ENCODE measurements around the gene PGGT1B.

DNA sequence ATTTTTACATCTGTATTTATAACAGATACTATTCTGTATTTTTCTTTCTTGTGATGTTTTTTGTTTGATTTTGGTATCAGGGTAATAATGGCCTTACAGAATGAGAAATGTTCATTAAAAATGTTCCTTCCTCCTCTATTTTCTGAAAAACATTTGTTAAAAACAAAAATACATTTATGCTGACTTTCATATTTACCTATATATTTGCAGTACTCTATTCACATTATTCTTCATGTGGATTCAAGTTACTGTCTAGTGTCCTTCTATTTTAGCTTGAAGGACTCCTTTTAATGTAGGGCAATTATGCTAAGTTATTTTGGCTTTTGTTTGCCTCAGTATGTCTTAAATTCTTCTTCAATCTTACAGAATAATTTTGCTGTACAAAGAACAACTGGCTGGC, 28.7 kb upstream of the PGGT1B start:
- TF ChIP-seq FOXM1 (IDR thresholded peaks at IDR 0.05; ENCODE audit: borderline replicate concordance), result no peak
- no peak for TF ChIP-seq NFRKB (IDR thresholded peaks at IDR 0.05)
- no peak for TF ChIP-seq FOXK2 (IDR thresholded peaks at IDR 0.05)
- TF ChIP-seq PKNOX1 (IDR thresholded peaks at IDR 0.05), result no peak
- no peak for TF ChIP-seq L3MBTL2 (conservative IDR thresholded peaks at IDR 0.05)
- TF ChIP-seq HDGF (IDR thresholded peaks at IDR 0.05; ENCODE audit: borderline replicate concordance), result no peak
- no peak for TF ChIP-seq ZNF384 (IDR thresholded peaks at IDR 0.05)
- TF ChIP-seq SUZ12 (IDR thresholded peaks at IDR 0.05), result no peak

Measured in HEK293T (cell line).